Subcutaneous abdominal adipose tissue (tissue), 5 donors: ENCODE results near the gene DOK6.

Experiments used
- H3K27ac ChIP-seq: one replicate; pipeline ENCODE4 v1.7.0; 2013; ENCODE audit warnings: low read depth, mild to moderate bottlenecking, inconsistent platforms, low read length, moderate library complexity
- H3K27me3 ChIP-seq, 5 donors: one replicate each; pipeline ENCODE4 v1.7.0; 2013; ENCODE audit warnings: low read length in 5 of 5, inconsistent platforms in 1 of 5; ENCODE audit not compliant: control insufficient read depth in 5 of 5, insufficient read depth in 4 of 5
- H3K36me3 ChIP-seq, 5 donors: one replicate each; pipeline ENCODE4 v1.7.0; 2013; ENCODE audit warnings: low read length in 5 of 5; ENCODE audit not compliant: control insufficient read depth in 5 of 5, insufficient read depth in 5 of 5
- H3K4me1 ChIP-seq, 5 donors: one replicate each; pipeline ENCODE4 v1.7.0; 2013; ENCODE audit warnings: low read length in 5 of 5, mild to moderate bottlenecking in 3 of 5, moderate library complexity in 1 of 5; ENCODE audit not compliant: control insufficient read depth in 5 of 5, insufficient read depth in 5 of 5
- H3K4me3 ChIP-seq, 5 donors: one replicate each; pipeline ENCODE4 v1.7.0; 2013; ENCODE audit warnings: low read length in 5 of 5, low read depth in 1 of 5
- H3K9ac ChIP-seq, 5 donors: one replicate each; pipeline ENCODE4 v1.7.0; 2013; ENCODE audit warnings: low read length in 5 of 5, mild to moderate bottlenecking in 4 of 5, moderate library complexity in 3 of 5
- H3K9me3 ChIP-seq, 5 donors: one replicate each; pipeline ENCODE4 v1.7.0; 2013; ENCODE audit warnings: low read length in 5 of 5; ENCODE audit not compliant: control insufficient read depth in 5 of 5
- donor health status: healthy.
- donor health status: healthy.
- donor health status: healthy.
- donor health status: healthy.
- donor health status: healthy.

The DOK6 gene

DNA sequence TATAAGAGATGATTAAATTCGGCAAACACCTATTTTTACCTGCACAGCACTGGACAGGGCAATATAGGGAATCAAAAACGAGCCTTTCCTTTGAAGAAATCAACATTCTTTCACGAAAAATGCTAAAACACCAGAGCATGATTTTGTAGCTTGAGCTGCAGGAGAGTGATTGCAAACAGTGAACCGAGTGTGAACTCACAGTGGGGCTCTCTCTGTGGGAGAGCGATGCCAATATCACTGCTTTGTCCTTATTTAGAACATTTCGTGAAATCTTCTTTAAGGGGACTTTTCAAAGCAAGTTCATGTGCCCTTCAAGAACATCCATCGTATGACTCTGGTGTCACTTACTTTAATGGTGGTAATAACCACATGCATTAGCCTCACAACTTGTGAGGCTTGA, 308.2 kb downstream of the DOK6 start:
- H3K4me3 ChIP-seq: no peak overlapping the region
- H3K9ac ChIP-seq: no peak overlapping the region
- no peaks in the 10 kb centered on the region for H3K4me1 ChIP-seq
- H3K27me3 ChIP-seq: no peaks in the 10 kb centered on the region
- peaks cover 0 to 3% (median 0%) of the 10 kb centered on the region in 5 donors for H3K9me3 ChIP-seq
- H3K27ac ChIP-seq: no peak overlapping the region
- H3K36me3 ChIP-seq: no peaks in the 10 kb centered on the region

DNA sequence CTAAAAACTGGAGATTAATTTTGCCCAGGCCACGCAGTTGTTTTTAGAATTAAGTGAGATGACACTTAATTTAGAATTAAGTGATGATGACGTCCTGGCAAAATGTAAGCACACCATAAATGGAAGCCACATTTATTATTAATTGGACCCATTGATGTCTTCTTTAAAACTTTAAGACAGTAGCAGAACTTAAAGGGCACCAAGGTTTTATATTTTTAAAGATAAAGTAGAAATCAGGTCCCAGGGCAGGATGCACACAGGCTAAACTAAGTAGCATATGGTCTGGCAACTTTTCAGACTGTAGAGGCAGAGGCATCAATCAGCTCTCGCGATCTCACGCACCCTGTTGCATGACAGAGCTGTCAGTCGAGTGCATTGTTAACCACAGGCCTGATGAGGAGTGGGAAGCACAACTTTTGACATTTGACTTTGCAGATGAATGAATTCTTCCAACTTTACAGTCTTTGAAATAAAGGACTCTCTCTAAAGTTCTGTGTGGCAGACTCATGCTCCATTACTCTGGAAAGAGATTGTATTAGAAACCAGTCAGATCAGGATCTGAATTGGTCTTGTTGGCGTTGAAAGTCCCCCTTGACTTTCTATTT, 314.6 kb downstream of the DOK6 start:
- H3K27ac ChIP-seq: no peak overlapping the region
- H3K9me3 ChIP-seq: peaks cover 6 to 40% (median 28%) of the 10 kb centered on the region in 5 donors
- H3K36me3 ChIP-seq: no peaks in the 10 kb centered on the region
- no peak overlapping the region for H3K9ac ChIP-seq
- no peaks in the 10 kb centered on the region for H3K27me3 ChIP-seq
- no peaks in the 10 kb centered on the region for H3K4me1 ChIP-seq
- H3K4me3 ChIP-seq: no peak overlapping the region

DNA sequence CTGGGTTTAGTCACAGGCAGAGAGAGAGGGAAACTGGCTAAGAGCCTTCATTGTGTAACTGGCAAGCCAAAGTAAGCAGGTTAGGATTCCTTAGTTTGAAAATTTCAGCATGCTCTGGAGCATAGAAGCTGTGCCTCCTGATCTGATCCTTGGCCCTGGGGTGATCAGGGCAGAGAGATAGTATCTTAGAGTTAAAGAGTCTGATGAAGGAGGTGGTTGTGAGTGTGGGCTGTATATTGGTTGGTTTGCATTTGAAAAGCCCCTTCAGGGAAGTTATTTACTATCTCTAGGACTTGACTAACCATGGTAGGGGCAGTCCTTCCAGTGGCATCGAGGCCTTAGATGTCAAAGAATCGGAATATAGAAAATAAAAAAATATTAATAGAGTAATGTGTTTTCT, 316.9 kb downstream of the DOK6 start:
- no peaks in the 10 kb centered on the region for H3K4me1 ChIP-seq
- no peaks in the 10 kb centered on the region for H3K27me3 ChIP-seq
- H3K9ac ChIP-seq: no peak overlapping the region
- no peaks in the 10 kb centered on the region for H3K36me3 ChIP-seq
- peaks cover 6 to 40% (median 28%) of the 10 kb centered on the region in 5 donors for H3K9me3 ChIP-seq
- peak overlapping the region in 1 of 5 donors; percentile 47 for H3K4me3 ChIP-seq
- H3K27ac ChIP-seq: no peak overlapping the region

DNA sequence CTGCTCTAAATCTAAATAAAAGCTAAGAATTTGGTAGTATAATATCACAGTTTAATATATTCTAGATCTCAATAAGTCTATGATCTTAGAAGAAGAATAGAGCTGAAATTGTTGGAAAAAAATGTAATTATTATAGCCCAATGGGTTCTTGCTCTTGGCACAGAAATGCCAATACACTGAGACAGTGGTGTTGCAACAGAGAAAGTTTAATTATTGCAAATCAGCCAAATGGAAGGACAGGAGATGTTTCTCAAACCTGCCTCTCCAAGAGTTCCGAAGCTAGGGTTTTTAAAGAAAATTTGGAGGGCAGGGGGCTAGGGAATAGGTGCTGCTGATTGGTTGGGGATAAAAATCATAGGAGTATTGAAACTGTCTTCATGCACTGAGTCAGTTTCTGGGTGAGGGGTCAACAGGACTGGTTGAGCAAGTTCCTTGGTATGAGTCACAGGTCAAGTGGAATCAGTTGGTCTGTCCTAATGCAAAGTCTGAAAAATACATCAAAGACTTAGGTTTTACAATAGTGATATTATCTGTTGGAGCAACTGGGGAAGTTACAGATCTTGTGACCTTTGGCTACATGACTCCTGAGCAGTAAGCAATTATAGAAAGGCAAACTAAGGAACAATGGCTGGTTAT, 318.3 kb downstream of the DOK6 start:
- H3K9me3 ChIP-seq: peaks cover 6 to 34% (median 28%) of the 10 kb centered on the region in 5 donors
- peak overlapping the region in 1 of 5 donors; percentile 3 for H3K4me3 ChIP-seq
- H3K27ac ChIP-seq: no peak overlapping the region
- no peaks in the 10 kb centered on the region for H3K36me3 ChIP-seq
- H3K4me1 ChIP-seq: no peaks in the 10 kb centered on the region
- H3K9ac ChIP-seq: no peak overlapping the region
- no peaks in the 10 kb centered on the region for H3K27me3 ChIP-seq

DNA sequence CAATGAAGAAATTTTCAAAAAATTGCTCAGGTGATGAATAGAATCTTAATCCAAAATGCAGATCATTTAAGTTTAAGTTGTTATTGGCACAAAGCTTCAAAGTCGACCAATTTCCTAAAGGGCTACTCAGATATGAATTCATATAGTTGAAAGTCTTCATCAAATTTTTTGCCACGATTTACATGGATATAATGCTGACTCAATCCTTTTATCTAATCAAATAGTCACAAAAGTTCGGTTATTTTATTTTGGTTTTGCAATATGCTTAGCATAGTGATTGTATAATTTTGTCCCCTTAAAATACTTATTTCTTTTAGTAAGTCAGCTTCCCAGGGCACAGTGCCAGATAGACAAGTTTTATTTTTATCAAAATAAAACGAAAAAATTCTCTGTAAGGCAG, 319.7 kb downstream of the DOK6 start:
- Histone ChIP-seq H3K4me3 (no peak overlapping the region), H3K9me3 (peaks cover 6 to 33% (median 28%) of the 10 kb centered on the region in 5 donors), H3K36me3 (no peaks in the 10 kb centered on the region), H3K4me1 (no peaks in the 10 kb centered on the region), H3K27ac (no peak overlapping the region), H3K27me3 (no peaks in the 10 kb centered on the region), H3K9ac (no peak overlapping the region)

DNA sequence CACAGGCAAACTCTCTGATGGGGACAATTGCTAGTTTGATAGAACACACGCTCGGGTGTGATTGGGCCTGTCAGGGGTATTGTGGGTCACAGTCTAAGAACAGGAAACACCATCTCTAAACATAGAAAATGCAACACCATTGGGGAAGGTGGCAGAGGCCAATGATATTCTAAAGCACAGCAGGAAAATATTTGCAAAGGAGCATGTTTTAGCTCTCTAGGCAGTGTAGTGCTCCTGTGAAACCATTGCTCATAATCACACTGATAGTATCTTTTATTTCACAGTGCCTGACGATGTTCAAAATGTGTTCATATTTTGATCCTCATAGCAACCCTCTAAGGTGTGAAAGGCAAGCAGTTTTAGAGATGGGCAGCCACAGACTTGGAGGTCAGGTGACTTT, 322.7 kb downstream of the DOK6 start:
- Histone ChIP-seq H3K9ac (no peak overlapping the region), H3K36me3 (no peaks in the 10 kb centered on the region), H3K27ac (no peak overlapping the region), H3K4me3 (no peak overlapping the region), H3K4me1 (no peaks in the 10 kb centered on the region), H3K9me3 (peaks cover 4 to 17% (median 13%) of the 10 kb centered on the region in 5 donors), H3K27me3 (no peaks in the 10 kb centered on the region)

DNA sequence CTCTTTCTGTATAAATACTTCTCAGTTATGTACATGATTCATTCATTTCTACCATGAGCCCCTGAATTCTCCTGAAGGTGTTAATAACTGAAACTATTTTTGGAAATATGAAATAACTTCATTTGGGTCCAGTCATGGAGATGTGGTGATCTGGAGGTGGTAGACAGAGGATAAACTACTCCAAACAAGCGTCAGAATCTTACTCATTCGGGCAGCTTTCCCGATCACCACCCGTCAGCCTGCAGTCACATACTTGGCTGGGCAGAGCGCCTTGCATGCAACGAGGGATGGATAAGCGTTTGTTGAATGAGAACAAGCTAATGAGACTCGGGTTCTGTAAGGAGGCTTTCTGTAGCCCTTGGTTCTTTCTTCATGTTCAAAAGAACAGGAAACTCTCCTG, 324.3 kb downstream of the DOK6 start:
- H3K27me3 ChIP-seq: no peaks in the 10 kb centered on the region
- H3K9me3 ChIP-seq: peaks cover 0 to 4% (median 0%) of the 10 kb centered on the region in 5 donors
- no peak overlapping the region for H3K27ac ChIP-seq
- H3K4me3 ChIP-seq: no peak overlapping the region
- H3K36me3 ChIP-seq: no peaks in the 10 kb centered on the region
- H3K4me1 ChIP-seq: no peaks in the 10 kb centered on the region
- H3K9ac ChIP-seq: no peak overlapping the region

DNA sequence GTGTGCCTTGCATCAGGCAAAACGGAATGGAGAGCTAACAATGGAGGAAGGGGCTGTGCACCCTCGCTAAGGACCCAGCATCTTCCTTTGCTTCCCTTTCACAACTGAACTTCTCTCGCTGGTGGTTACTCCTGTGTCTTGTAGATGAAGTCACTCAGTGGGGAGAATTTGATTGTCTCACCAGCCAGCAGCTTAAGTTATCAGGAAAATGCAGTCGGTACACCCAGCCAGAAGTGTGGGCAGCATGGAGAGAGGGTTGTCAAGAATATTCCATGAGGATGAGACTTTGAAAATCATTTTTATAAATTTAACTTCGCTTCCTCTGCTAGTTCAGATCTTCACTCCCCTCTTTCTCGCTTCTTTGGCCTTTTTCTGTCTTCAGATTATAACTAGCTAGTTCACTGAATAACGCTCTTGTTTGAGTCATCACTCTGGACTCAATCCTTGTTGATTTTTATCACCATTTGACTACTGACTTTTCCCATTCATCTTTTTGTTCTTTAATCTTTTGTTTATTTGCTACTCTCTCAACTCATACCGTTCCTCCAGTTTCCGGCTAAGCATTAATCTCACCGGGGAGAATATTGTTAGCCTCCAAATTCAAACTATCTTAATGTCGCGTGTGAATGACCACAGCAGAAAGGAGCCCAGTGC, 325.3 kb downstream of the DOK6 start:
- Histone ChIP-seq H3K27ac (no peak overlapping the region), H3K36me3 (no peaks in the 10 kb centered on the region), H3K27me3 (no peaks in the 10 kb centered on the region), H3K9me3 (no peaks in the 10 kb centered on the region), H3K9ac (no peak overlapping the region), H3K4me3 (no peak overlapping the region), H3K4me1 (no peaks in the 10 kb centered on the region)

DNA sequence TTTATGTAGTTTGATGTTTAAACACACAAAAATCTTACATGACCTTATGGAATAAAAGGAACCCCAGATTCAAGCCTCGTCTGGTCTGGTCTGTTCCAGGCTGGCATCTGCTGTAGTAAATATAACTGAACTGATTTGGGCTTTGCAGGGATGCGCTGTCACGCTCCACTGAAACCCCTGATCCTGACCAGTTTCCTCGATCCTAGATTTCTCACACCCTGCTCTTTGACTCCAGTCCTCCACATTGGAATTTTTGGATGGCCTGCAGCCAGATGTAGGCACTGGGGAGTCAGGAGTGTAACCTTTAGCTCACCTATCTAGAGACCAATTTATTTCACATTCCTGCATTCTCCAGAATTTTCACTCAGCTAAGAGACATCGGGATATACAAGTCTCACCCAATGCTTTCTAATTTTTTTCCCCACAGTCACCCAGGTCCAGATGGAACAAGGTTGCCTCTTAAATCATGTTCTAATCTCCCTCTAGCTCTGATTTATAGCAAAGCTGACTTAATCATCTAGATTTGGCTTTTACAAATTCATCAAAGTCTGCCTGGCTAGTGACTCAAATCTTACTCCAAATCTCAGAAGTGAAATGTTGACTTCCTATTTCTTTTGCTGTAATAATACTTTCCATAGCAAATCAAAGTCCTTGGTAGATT, 327.4 kb downstream of the DOK6 start:
- H3K9ac ChIP-seq: no peak overlapping the region
- H3K4me1 ChIP-seq: no peaks in the 10 kb centered on the region
- H3K27ac ChIP-seq: no peak overlapping the region
- no peaks in the 10 kb centered on the region for H3K27me3 ChIP-seq
- no peaks in the 10 kb centered on the region for H3K9me3 ChIP-seq
- no peaks in the 10 kb centered on the region for H3K36me3 ChIP-seq
- no peak overlapping the region for H3K4me3 ChIP-seq

DNA sequence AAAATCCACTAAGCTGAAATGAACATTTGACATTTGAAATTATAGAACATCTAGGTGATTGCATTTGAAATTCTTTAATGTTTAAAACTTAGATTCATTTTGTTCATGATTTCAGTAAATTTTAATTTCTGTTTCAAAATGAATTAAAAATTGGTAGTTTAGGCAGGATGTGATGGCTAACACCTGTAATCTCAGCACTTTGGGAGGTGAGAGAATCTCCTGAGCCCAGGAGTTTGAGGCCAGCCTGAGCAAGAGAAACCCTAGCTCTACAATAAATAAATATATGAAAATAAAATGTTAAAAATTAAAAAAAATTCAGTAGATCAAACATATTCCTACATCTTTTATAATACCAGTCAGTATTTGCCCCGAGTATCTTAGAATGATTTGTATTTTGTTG, 330.0 kb downstream of the DOK6 start:
- H3K4me1 ChIP-seq: no peaks in the 10 kb centered on the region
- no peak overlapping the region for H3K4me3 ChIP-seq
- no peak overlapping the region for H3K9ac ChIP-seq

More for the DNA sequence above, 330.0 kb downstream of the DOK6 start:
- Histone ChIP-seq H3K36me3 (no peaks in the 10 kb centered on the region), H3K27ac (no peak overlapping the region), H3K9me3 (peaks cover 0 to 5% (median 0%) of the 10 kb centered on the region in 5 donors), H3K27me3 (no peaks in the 10 kb centered on the region)
